Hepatocyte (in vitro differentiated cells): ENCODE data around the gene OR10J4. TPM values are rescaled to one million over a fixed set of nuclear protein-coding genes. Genes with fewer than 3 reads are reported as not detected.

ENCODE experiments used
- DNase-seq: peaks from one replicate; pipeline ENCODE4 v3.0.0-alpha.2; 2016; ENCODE audit warnings: low spot score
- H2AFZ ChIP-seq: fragments of 200-600 bp; sonication (generic); 2 replicates; pipeline ENCODE4 v1.6.0; 2016; ENCODE audit warnings: antibody characterized with exemption, mild to moderate bottlenecking
- H3K27ac ChIP-seq: fragments of 200-600 bp; sonication (generic); 2 replicates; pipeline ENCODE4 v1.5.1; 2016; ENCODE audit warnings: mild to moderate bottlenecking
- H3K27me3 ChIP-seq: fragments of 200-600 bp; sonication (generic); 2 replicates; pipeline ENCODE4 v1.6.1; 2016
- H3K36me3 ChIP-seq: fragments of 200-600 bp; sonication (generic); replicated peaks from 2 replicates; pipeline ENCODE4 v1.5.1; 2016; ENCODE audit warnings: low read depth; ENCODE audit not compliant: insufficient read depth
- H3K4me1 ChIP-seq: fragments of 200-600 bp; sonication (generic); 2 replicates; pipeline ENCODE4 v1.5.1; 2016; ENCODE audit warnings: mild to moderate bottlenecking, moderate library complexity; ENCODE audit not compliant: insufficient read depth
- H3K4me2 ChIP-seq: fragments of 200-600 bp; sonication (generic); 2 replicates; pipeline ENCODE4 v1.6.0; 2016
- H3K4me3 ChIP-seq: fragments of 200-600 bp; sonication (generic); 2 replicates; pipeline ENCODE4 v1.5.1; 2016; ENCODE audit warnings: mild to moderate bottlenecking
- H3K79me2 ChIP-seq: fragments of 200-600 bp; sonication (generic); 2 replicates; pipeline ENCODE4 v1.6.0; 2017; ENCODE audit warnings: mild to moderate bottlenecking
- H3K9me2 ChIP-seq: fragments of 200-600 bp; sonication (generic); replicated peaks from 2 replicates; pipeline ENCODE4 v1.6.0; 2017; ENCODE audit warnings: mild to moderate bottlenecking; ENCODE audit not compliant: insufficient read depth
- H3K9me3 ChIP-seq: fragments of 200-600 bp; sonication (generic); 2 replicates; pipeline ENCODE4 v1.5.1; 2016; ENCODE audit warnings: low read depth, mild to moderate bottlenecking
- H4K20me1 ChIP-seq: fragments of 200-600 bp; sonication (generic); 2 replicates; pipeline ENCODE4 v1.6.0; 2016; ENCODE audit warnings: mild to moderate bottlenecking; ENCODE audit not compliant: insufficient read depth, poor library complexity, severe bottlenecking
- EZH2 ChIP-seq: fragments of 200-600 bp; sonication (generic); IDR thresholded peaks from 2 replicates; pipeline ENCODE4 v1.6.1; 2016; ENCODE audit warnings: antibody characterized with exemption, mild to moderate bottlenecking, borderline replicate concordance
- EZH2phosphoT487 ChIP-seq: fragments of 200-600 bp; sonication (generic); IDR thresholded peaks from one replicate; pipeline ENCODE4 v1.6.1; 2018; ENCODE audit warnings: antibody characterized with exemption, mild to moderate bottlenecking, low read depth, moderate library complexity; ENCODE audit not compliant: unreplicated experiment, severe bottlenecking
- WGBS: methylation state at CpG from one replicate; pipeline ENCODE4 v1.1.6; 2016; ENCODE audit warnings: low lambda C conversion rate; ENCODE audit errors: missing lambda C conversion rate; 5-methylcytosine and 5-hydroxymethylcytosine counted together
- polyA plus RNA-seq: library from polyadenylated mRNA; unstranded; fragments of >200 nt; fragmentation: Nextera tagmentation; extraction: Ambion mirVana; gene quantifications from 2 replicates; pipeline ENCODE4 v1.2.1, GENCODE V29; 2016
- total RNA-seq: library from RNA; depleted of rRNA; stranded (reverse); fragments of >200 nt; gene quantifications from 2 replicates; pipeline ENCODE4 v1.2.3, GENCODE V29; 2014
- TF ChIP-seq, protein P1 (sequence below): fragments of 200-600 bp; sonication (generic); IDR thresholded peaks from 2 replicates; pipeline ENCODE4 v1.5.1; 2016; ENCODE audit warnings: antibody characterized with exemption, mild to moderate bottlenecking; ENCODE audit not compliant: poor library complexity

OR10J4 gene
- total and polyA plus RNA-seq, 2 experiments from 2014 or later = not detected

DNA sequence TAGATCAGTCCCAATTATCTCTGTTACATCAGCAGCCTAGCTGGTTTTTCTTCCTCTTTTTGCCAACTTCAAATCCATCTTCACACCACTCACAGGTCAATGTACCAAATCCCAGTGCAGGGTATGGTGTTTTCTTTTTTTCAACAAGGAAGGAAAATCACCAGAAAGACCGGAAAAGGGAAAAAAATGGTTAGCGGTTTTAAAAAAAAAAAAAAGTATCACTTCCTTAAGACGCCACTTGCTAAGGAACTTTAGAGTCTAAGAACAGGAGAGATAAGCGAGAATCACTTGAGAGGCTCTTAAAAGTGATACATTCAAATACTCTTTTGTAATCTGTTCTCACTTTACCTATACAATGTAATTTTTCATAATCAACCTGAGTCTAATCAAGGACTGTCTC, 4.5 kb downstream of the OR10J4 start:
- Histone ChIP-seq H3K79me2 (no peaks in the 10 kb centered on the region), H3K27ac (no peak overlapping the region), H3K36me3 (no peaks in the 10 kb centered on the region), H3K9me2 (no peaks in the 10 kb centered on the region), H3K27me3 (no peaks in the 10 kb centered on the region), H3K4me1 (no peaks in the 10 kb centered on the region), H2AFZ (no peak overlapping the region), H4K20me1 (no peaks in the 10 kb centered on the region), H3K4me3 (no peak overlapping the region), H3K9me3 (no peaks in the 10 kb centered on the region), H3K4me2 (no peak overlapping the region)
- no peak for TF ChIP-seq EZH2phosphoT487
- no peak for TF ChIP-seq EZH2
- TF ChIP-seq, protein P1, sequence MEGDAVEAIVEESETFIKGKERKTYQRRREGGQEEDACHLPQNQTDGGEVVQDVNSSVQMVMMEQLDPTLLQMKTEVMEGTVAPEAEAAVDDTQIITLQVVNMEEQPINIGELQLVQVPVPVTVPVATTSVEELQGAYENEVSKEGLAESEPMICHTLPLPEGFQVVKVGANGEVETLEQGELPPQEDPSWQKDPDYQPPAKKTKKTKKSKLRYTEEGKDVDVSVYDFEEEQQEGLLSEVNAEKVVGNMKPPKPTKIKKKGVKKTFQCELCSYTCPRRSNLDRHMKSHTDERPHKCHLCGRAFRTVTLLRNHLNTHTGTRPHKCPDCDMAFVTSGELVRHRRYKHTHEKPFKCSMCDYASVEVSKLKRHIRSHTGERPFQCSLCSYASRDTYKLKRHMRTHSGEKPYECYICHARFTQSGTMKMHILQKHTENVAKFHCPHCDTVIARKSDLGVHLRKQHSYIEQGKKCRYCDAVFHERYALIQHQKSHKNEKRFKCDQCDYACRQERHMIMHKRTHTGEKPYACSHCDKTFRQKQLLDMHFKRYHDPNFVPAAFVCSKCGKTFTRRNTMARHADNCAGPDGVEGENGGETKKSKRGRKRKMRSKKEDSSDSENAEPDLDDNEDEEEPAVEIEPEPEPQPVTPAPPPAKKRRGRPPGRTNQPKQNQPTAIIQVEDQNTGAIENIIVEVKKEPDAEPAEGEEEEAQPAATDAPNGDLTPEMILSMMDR = no peak
- 62% methylated on average over 4 of the region's 4 CpGs for WGBS
- DNase-seq = no peak

DNA sequence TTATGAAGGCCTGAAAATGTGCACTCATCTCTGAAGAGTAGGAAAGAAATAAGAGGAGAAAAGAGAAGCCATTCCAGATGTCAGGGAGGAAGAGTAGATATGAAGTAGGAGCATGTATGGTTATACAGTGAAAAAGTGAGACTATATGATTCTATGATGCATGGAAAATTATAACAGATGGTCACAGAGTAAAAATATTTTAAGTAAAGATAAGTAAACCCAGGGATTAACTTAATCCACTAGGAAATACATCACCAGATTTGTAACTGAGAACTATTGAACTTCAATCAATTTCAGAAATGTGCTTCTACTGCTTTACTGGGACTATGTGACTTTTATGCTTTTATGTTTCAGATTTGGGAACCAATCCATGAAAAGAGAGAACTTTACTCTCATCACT, 7.4 kb downstream of the OR10J4 start, which contains the start of gene OR10J1:
OR10J1 (plus strand) TSS at position 301 of the 400 bp plus-strand sequence; CDS start at position 371, 70 bp downstream.
- no peaks in the 10 kb centered on the region for H4K20me1 ChIP-seq
- no peak within 1 kb of the TSS for H2AFZ ChIP-seq
- H3K4me2 ChIP-seq = no peak within 1 kb of the TSS
- no peaks in the 10 kb centered on the region for H3K79me2 ChIP-seq
- H3K36me3 ChIP-seq = no peaks in the 10 kb centered on the region
- no peak within 1 kb of the TSS for H3K4me3 ChIP-seq
- no peaks in the 10 kb centered on the region for H3K9me2 ChIP-seq
- H3K27ac ChIP-seq = no peak within 1 kb of the TSS
- H3K27me3 ChIP-seq = no peaks in the 10 kb centered on the region
- no peak for DNase-seq
- no peaks in the 10 kb centered on the region for H3K9me3 ChIP-seq
- no peak for TF ChIP-seq EZH2phosphoT487
- no peak for TF ChIP-seq EZH2
- no peaks in the 10 kb centered on the region for H3K4me1 ChIP-seq

DNA sequence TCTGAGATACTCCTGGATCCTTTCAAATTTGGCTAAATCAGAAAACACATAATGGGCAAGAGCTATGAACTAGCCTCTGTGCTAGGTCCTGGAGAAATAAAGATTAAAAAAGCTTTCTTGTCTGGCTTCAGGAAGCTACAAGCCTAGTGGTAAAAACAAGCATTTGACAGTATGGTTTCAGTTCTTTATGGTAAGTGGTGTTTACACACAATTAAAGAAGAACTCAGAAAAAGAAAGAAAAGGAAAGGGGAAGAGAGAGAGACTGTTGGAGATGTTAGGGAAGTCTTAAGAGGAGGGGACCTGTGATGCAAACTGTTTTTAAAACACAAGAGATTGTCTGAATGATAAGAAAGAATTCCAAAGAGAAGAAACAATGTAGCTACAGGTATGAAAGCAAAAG, 9.4 kb downstream of the OR10J4 start:
- Histone ChIP-seq H3K27ac (no peak overlapping the region), H3K79me2 (no peaks in the 10 kb centered on the region), H2AFZ (no peak overlapping the region), H3K27me3 (no peaks in the 10 kb centered on the region), H3K9me3 (no peaks in the 10 kb centered on the region), H4K20me1 (no peaks in the 10 kb centered on the region), H3K9me2 (no peaks in the 10 kb centered on the region), H3K36me3 (no peaks in the 10 kb centered on the region), H3K4me2 (no peak overlapping the region), H3K4me1 (no peaks in the 10 kb centered on the region), H3K4me3 (no peak overlapping the region)
- no peak for TF ChIP-seq EZH2phosphoT487
- TF ChIP-seq, protein P1 = no peak
- TF ChIP-seq EZH2 = no peak
- DNase-seq = no peak

DNA sequence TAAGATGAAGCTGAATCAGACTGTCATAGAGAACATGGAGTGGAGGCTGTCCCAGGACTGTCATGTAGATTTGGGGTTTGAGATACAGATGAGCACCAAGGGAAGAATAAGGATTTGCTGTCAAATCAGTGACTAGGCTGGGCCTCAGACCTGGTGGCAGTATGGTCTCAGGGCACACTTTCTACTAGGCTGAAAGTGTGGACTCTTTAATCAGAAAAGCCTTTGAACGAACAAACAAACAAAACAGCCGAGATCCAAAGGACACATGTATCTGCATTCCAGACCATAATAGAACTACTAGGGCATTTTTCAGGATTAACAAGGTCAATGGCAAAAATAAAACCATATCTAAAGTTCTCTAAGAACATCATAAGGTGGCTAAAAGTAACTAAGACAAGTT, 10.4 kb downstream of the OR10J4 start:
- no peak overlapping the region for H2AFZ ChIP-seq
- H4K20me1 ChIP-seq = no peaks in the 10 kb centered on the region
- H3K4me2 ChIP-seq = no peak overlapping the region
- no peaks in the 10 kb centered on the region for H3K36me3 ChIP-seq
- DNase-seq = no peak
- H3K9me3 ChIP-seq = no peaks in the 10 kb centered on the region
- no peaks in the 10 kb centered on the region for H3K27me3 ChIP-seq
- 79% methylated on average over 2 of the region's 2 CpGs for WGBS
- no peak overlapping the region for H3K4me3 ChIP-seq
- no peaks in the 10 kb centered on the region for H3K9me2 ChIP-seq
- no peaks in the 10 kb centered on the region for H3K4me1 ChIP-seq
- TF ChIP-seq EZH2 = no peak
- TF ChIP-seq, protein P1 = no peak
- no peak for TF ChIP-seq EZH2phosphoT487
- H3K27ac ChIP-seq = no peak overlapping the region
- no peaks in the 10 kb centered on the region for H3K79me2 ChIP-seq
